Loucy (cell line): Measurements from ENCODE around the gene CSGALNACT2.

Experiments
- CTCF ChIP-seq: fragments of 200-600 bp; sonication (generic); conservative IDR thresholded peaks from 2 replicates; pipeline ENCODE4 v1.5.1; 2014; ENCODE audit warnings: mild to moderate bottlenecking, antibody characterized with exemption, low read length
- EZH2phosphoT487 ChIP-seq: fragments of 200-600 bp; IDR thresholded peaks from 2 replicates; pipeline ENCODE4 v1.6.1; 2018; ENCODE audit warnings: antibody characterized with exemption, mild to moderate bottlenecking, moderate library complexity, borderline replicate concordance

GRCh38 chr10:43158636-43159035 lies 20.4 kb downstream of the CSGALNACT2 start:
- TF ChIP-seq CTCF = no peak
- no peak for TF ChIP-seq EZH2phosphoT487
